ENCODE measurements around the gene DPP4. TPM values are rescaled to one million over a fixed set of nuclear protein-coding genes. Genes with fewer than 3 reads are reported as not detected.

Gene DPP4
- total and polyA plus RNA-seq, 2 of the 4 experiments (the other 2 are of a cell fraction): 13.2 to 19.0 TPM

GRCh38 chr2:161987311-161987710 is 86.7 kb downstream of the DPP4 start:
- DNase-seq (no peak), ATAC-seq (ENCODE audit: low read depth) (no peak)
- H3K79me1 ChIP-seq (ENCODE audit: low read depth in 1 of 2, low read length in 2 of 2): no peaks in the 10 kb centered on the region
- 0 out of 2 replicates have a peak, but pooled peaks cover 3% of the 10 kb centered on the region for H3K9me1 ChIP-seq (ENCODE audit: insufficient read depth, low read length)
- H4K91ac ChIP-seq (ENCODE audit: insufficient read depth, low read depth, low read length): no peak overlapping the region
- H2BK20ac ChIP-seq (ENCODE audit: low read depth, low read length): no peak overlapping the region
- H4K20me1 ChIP-seq (ENCODE audit: insufficient read depth, low read length): no peaks in the 10 kb centered on the region
- POLR2A ChIA-PET (ENCODE audit: unreplicated experiment): no interaction called here
- H3K27me3 ChIP-seq (ENCODE audit: control insufficient read depth, insufficient read depth, low read length): no peaks in the 10 kb centered on the region
- no peak overlapping the region for H2AK5ac ChIP-seq (ENCODE audit: low read depth, low read length)
- H4K8ac ChIP-seq (ENCODE audit: low read depth in 2 of 2, low read length in 2 of 2): no peak overlapping the region
- H3K4me3 ChIP-seq (ENCODE audit: insufficient read depth, low read depth, low read length): no peak overlapping the region
- H3K14ac ChIP-seq (replicated peaks; ENCODE audit: low read depth, low read length): no peak overlapping the region
- no peak overlapping the region for H3K23ac ChIP-seq (ENCODE audit: low read depth, low read length)
- no peak overlapping the region for H3K4ac ChIP-seq (ENCODE audit: low read depth, low read length)
- H4K5ac ChIP-seq (ENCODE audit: low read depth, low read length): no peak overlapping the region
- H3K27ac ChIP-seq (ENCODE audit: insufficient read depth, low read length): no peak overlapping the region
- no peak overlapping the region for H3K9ac ChIP-seq (ENCODE audit: low read depth, low read length)
- H3K4me2 ChIP-seq (ENCODE audit: low read depth, low read length): no peak overlapping the region
- no peak overlapping the region for H2AK9ac ChIP-seq (replicated peaks; ENCODE audit: low read depth, low read length, poor library complexity)
- no peak overlapping the region for H2BK5ac ChIP-seq (ENCODE audit: low read depth, low read length, poor library complexity, severe bottlenecking)
- TF ChIP-seq RAD21 (IDR thresholded peaks at IDR 0.05; ENCODE audit: low read length) (no peak), ELK1 (IDR thresholded peaks at IDR 0.05; ENCODE audit: borderline replicate concordance, low read depth, low read length) (no peak), SMC3 (IDR thresholded peaks at IDR 0.05; ENCODE audit: low read depth, low read length) (no peak), USF2 (IDR thresholded peaks at IDR 0.05; ENCODE audit: low read depth, low read length) (no peak), FOS (IDR thresholded peaks at IDR 0.05; ENCODE audit: low read depth, low read length) (no peak), POLR2A (IDR thresholded peaks at IDR 0.05; ENCODE audit: low read depth, low read length) (no peak), MAZ (IDR thresholded peaks at IDR 0.05; ENCODE audit: borderline replicate concordance, low read depth, low read length) (no peak), BHLHE40 (IDR thresholded peaks at IDR 0.05; ENCODE audit: low read depth, low read length) (no peak), RCOR1 (IDR thresholded peaks at IDR 0.05; ENCODE audit: insufficient replicate concordance, low read length) (no peak), MAFK (IDR thresholded peaks at IDR 0.05; ENCODE audit: low read depth, low read length) (no peak), CHD1 (IDR thresholded peaks at IDR 0.05; ENCODE audit: low read depth, low read length) (no peak), RFX5 (IDR thresholded peaks at IDR 0.05; ENCODE audit: low read depth, low read length) (no peak), CEBPB (IDR thresholded peaks at IDR 0.05; ENCODE audit: low read depth, low read length) (no peak), MXI1 (IDR thresholded peaks at IDR 0.05; ENCODE audit: borderline replicate concordance, low read depth, low read length) (no peak), NFE2L2 (IDR thresholded peaks at IDR 0.05; ENCODE audit: low read depth, low read length) (no peak)
- TF ChIP-seq, protein P1, sequence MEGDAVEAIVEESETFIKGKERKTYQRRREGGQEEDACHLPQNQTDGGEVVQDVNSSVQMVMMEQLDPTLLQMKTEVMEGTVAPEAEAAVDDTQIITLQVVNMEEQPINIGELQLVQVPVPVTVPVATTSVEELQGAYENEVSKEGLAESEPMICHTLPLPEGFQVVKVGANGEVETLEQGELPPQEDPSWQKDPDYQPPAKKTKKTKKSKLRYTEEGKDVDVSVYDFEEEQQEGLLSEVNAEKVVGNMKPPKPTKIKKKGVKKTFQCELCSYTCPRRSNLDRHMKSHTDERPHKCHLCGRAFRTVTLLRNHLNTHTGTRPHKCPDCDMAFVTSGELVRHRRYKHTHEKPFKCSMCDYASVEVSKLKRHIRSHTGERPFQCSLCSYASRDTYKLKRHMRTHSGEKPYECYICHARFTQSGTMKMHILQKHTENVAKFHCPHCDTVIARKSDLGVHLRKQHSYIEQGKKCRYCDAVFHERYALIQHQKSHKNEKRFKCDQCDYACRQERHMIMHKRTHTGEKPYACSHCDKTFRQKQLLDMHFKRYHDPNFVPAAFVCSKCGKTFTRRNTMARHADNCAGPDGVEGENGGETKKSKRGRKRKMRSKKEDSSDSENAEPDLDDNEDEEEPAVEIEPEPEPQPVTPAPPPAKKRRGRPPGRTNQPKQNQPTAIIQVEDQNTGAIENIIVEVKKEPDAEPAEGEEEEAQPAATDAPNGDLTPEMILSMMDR (conservative IDR thresholded peaks at IDR 0.05; ENCODE audit: low read depth, low read length): no peak
- no peak overlapping the region for H3K56ac ChIP-seq (ENCODE audit: extremely low read depth, insufficient read depth, low read length)
- in situ Hi-C loops (cut with MboI; ENCODE audit: low sequenced_read_pairs) (loop anchor here (25.0 kb wide), 1 partner anchor 325 kb away; the partner anchor contains the start of gene IFIH1), dilution Hi-C loops (cut with HindIII; ENCODE audit: low sequenced_read_pairs, unreplicated experiment) (no loop called here), intact Hi-C loops (cut with micrococcal nuclease) (no loop called here)
- no peak overlapping the region for H2BK120ac ChIP-seq (ENCODE audit: low read depth, low read length)
- no CpG with 5 or more reads among the region's 2 CpGs for WGBS, 2 experiments (ENCODE audit: extremely low coverage in 2 of 2, insufficient read length in 1 of 2)
- H2BK15ac ChIP-seq (ENCODE audit: low read depth, low read length): no peak overlapping the region
- no peak overlapping the region for H2AFZ ChIP-seq (replicated peaks; ENCODE audit: low read length, poor library complexity)
- BruUV-seq (replicated peaks): no TSS peak
- no peaks in the 10 kb centered on the region for H3K36me3 ChIP-seq (ENCODE audit: control insufficient read depth, insufficient read depth, low read length)
- H3K18ac ChIP-seq (ENCODE audit: low read depth, low read length): no peak overlapping the region
- H3K9me3 ChIP-seq (ENCODE audit: control insufficient read depth, insufficient read depth, low read length): no peaks in the 10 kb centered on the region
- CTCF ChIA-PET: interaction anchor here (0.7 kb wide), 1 partner anchor 40 kb away, joined by 3 read pairs; no protein-coding TSS in a partner anchor
- peaks cover 7% of the 10 kb centered on the region for H3K4me1 ChIP-seq (ENCODE audit: control insufficient read depth, insufficient read depth, low read length)
